H9 (cell line): Measurements from ENCODE around the gene TYW5. TPM values are rescaled to one million over a fixed set of nuclear protein-coding genes. Genes with fewer than 3 reads are reported as not detected.

Experiments
- DNase-seq: peaks from one replicate; pipeline ENCODE4 v3.0.0-alpha.2; 2017
- H2AFZ ChIP-seq: one replicate; pipeline ENCODE4 v1.6.1; 2013; ENCODE audit warnings: mild to moderate bottlenecking, low read length, control low read depth, moderate library complexity
- H2AK5ac ChIP-seq: 2 replicates; pipeline ENCODE4 v1.6.1; 2013; ENCODE audit warnings: low read length, control low read depth, mixed read lengths; ENCODE audit not compliant: insufficient read length
- H2BK120ac ChIP-seq: one replicate; pipeline ENCODE4 v1.6.1; 2013; ENCODE audit warnings: low read depth, mild to moderate bottlenecking, low read length, control low read depth, inconsistent platforms; ENCODE audit not compliant: poor library complexity, severe bottlenecking
- H2BK12ac ChIP-seq: 2 replicates; pipeline ENCODE4 v1.6.1; 2013; ENCODE audit warnings: low read length, control low read depth, mixed read lengths, low read depth; ENCODE audit not compliant: insufficient read length
- H2BK15ac ChIP-seq: 2 replicates; pipeline ENCODE4 v1.6.1; 2013; ENCODE audit warnings: low read depth, low read length, control low read depth
- H2BK20ac ChIP-seq: one replicate; pipeline ENCODE4 v1.6.1; 2013; ENCODE audit warnings: low read depth, mild to moderate bottlenecking, low read length, control low read depth, inconsistent platforms; ENCODE audit not compliant: poor library complexity, severe bottlenecking
- H2BK5ac ChIP-seq: 2 replicates; pipeline ENCODE4 v1.6.1; 2013; ENCODE audit warnings: low read length, control low read depth, mixed read lengths; ENCODE audit not compliant: insufficient read length
- H3K14ac ChIP-seq: 2 replicates; pipeline ENCODE4 v1.6.1; 2013; ENCODE audit warnings: low read length, control low read depth; ENCODE audit not compliant: insufficient read depth
- H3K18ac ChIP-seq: 2 replicates; pipeline ENCODE4 v1.6.1; 2013; ENCODE audit warnings: low read depth, mild to moderate bottlenecking, mixed read lengths, low read length, control low read depth; ENCODE audit not compliant: insufficient read length
- H3K23ac ChIP-seq: 2 replicates; pipeline ENCODE4 v1.6.1; 2013; ENCODE audit warnings: low read length, control low read depth, mixed read lengths, low read depth; ENCODE audit not compliant: insufficient read length
- H3K23me2 ChIP-seq: 2 replicates; pipeline ENCODE4 v1.6.1; 2013; ENCODE audit warnings: low read depth, mild to moderate bottlenecking, mixed read lengths, low read length, control low read depth; ENCODE audit not compliant: insufficient read length, poor library complexity, severe bottlenecking
- H3K27ac ChIP-seq: 2 replicates; pipeline ENCODE4 v1.5.1; 2013; ENCODE audit warnings: low read length, control low read depth, mixed read lengths, low read depth; ENCODE audit not compliant: insufficient read length
- H3K27me3 ChIP-seq: 2 replicates; pipeline ENCODE4 v1.6.1; 2013; ENCODE audit warnings: low read length, control low read depth, inconsistent platforms; ENCODE audit not compliant: insufficient read depth
- H3K4ac ChIP-seq: 2 replicates; pipeline ENCODE4 v1.6.1; 2013; ENCODE audit warnings: low read depth, mild to moderate bottlenecking, control low read depth, inconsistent platforms, low read length, moderate library complexity
- H3K4me1 ChIP-seq: 2 replicates; pipeline ENCODE4 v1.6.1; 2013; ENCODE audit warnings: low read length, control low read depth, inconsistent platforms; ENCODE audit not compliant: insufficient read depth
- H3K4me2 ChIP-seq: 2 replicates; pipeline ENCODE4 v1.6.1; 2013; ENCODE audit warnings: low read length, control low read depth, mixed read lengths; ENCODE audit not compliant: insufficient read length, insufficient read depth
- H3K56ac ChIP-seq: 2 replicates; pipeline ENCODE4 v1.6.1; 2013; ENCODE audit warnings: low read depth, mild to moderate bottlenecking, mixed read lengths, low read length, control low read depth; ENCODE audit not compliant: insufficient read length
- H3K79me1 ChIP-seq: 2 replicates; pipeline ENCODE4 v1.6.1; 2013; ENCODE audit warnings: low read depth, mild to moderate bottlenecking, moderate library complexity, low read length, control low read depth, inconsistent platforms; ENCODE audit not compliant: insufficient read depth, poor library complexity, severe bottlenecking
- H3K79me2 ChIP-seq: 2 replicates; pipeline ENCODE4 v1.6.1; 2013; ENCODE audit warnings: low read length, control low read depth, inconsistent platforms; ENCODE audit not compliant: insufficient read depth
- H3K9ac ChIP-seq: 2 replicates; pipeline ENCODE4 v1.6.1; 2013; ENCODE audit warnings: low read length, control low read depth, mixed read lengths; ENCODE audit not compliant: insufficient read length; ENCODE audit errors: extremely low read depth
- H3K9me3 ChIP-seq: one replicate; pipeline ENCODE4 v1.6.1; 2013; ENCODE audit warnings: low read depth, low read length, inconsistent platforms; ENCODE audit not compliant: control insufficient read depth
- H3T11ph ChIP-seq: one replicate; pipeline ENCODE4 v1.6.1; 2013; ENCODE audit warnings: mild to moderate bottlenecking, low read length, control low read depth, inconsistent platforms
- H4K20me1 ChIP-seq: one replicate; pipeline ENCODE4 v1.6.1; 2013; ENCODE audit not compliant: control insufficient read depth, insufficient read length, insufficient read depth
- H4K5ac ChIP-seq: 2 replicates; pipeline ENCODE4 v1.6.1; 2013; ENCODE audit warnings: low read depth, mild to moderate bottlenecking, mixed read lengths, low read length, control low read depth; ENCODE audit not compliant: insufficient read length
- H4K8ac ChIP-seq: replicated peaks from 2 replicates; pipeline ENCODE4 v1.6.1; 2013; ENCODE audit warnings: low read length, control low read depth, mixed read lengths, low read depth; ENCODE audit not compliant: insufficient read length
- H4K91ac ChIP-seq: 2 replicates; pipeline ENCODE4 v1.6.1; 2013; ENCODE audit warnings: low read depth, mild to moderate bottlenecking, moderate library complexity, mixed read lengths, low read length, control low read depth; ENCODE audit not compliant: insufficient read length
- H3K27ac Mint-ChIP-seq, 3 experiments: 2 replicates in 2 of 3; 3 replicates in 1 of 3; pipeline ENCODE4 v1.8.0; 2020 to 2021; ENCODE audit warnings: mixed read lengths in 3 of 3, mild to moderate bottlenecking in 1 of 3, moderate library complexity in 1 of 3
- H3K27me3 Mint-ChIP-seq: 2 replicates; pipeline ENCODE4 v1.8.0; 2021; ENCODE audit warnings: low read depth, mild to moderate bottlenecking, moderate library complexity, mixed read lengths
- H3K36me3 Mint-ChIP-seq, 3 experiments: 2 replicates in 2 of 3; 3 replicates in 1 of 3; pipeline ENCODE4 v1.8.0; 2020 to 2021; ENCODE audit warnings: low read depth in 3 of 3, mixed read lengths in 3 of 3; ENCODE audit not compliant: insufficient read depth in 1 of 3
- H3K4me1 Mint-ChIP-seq, 2 experiments: 2 replicates each; pipeline ENCODE4 v1.8.0; 2020; ENCODE audit warnings: mixed read lengths in 2 of 2
- H3K4me3 Mint-ChIP-seq, 2 experiments: 2 replicates in 1 of 2; 3 replicates in 1 of 2; pipeline ENCODE4 v1.8.0; 2020 to 2021; ENCODE audit warnings: mild to moderate bottlenecking in 2 of 2, mixed read lengths in 2 of 2, moderate library complexity in 1 of 2
- H3K9me3 Mint-ChIP-seq, 2 experiments: 2 replicates in 1 of 2; 3 replicates in 1 of 2; pipeline ENCODE4 v1.8.0; 2020; ENCODE audit warnings: mild to moderate bottlenecking in 2 of 2, mixed read lengths in 2 of 2, moderate library complexity in 1 of 2
- WGBS: extraction: QIAGEN DNeasy Blood & Tissue Kit; methylation state at CpG from one replicate; pipeline ENCODE4 v1.1.7; 2013; ENCODE audit warnings: missing lambda C conversion rate, low lambda C conversion rate, mixed read lengths; ENCODE audit not compliant: insufficient read length; ENCODE audit errors: extremely low coverage; 5-methylcytosine and 5-hydroxymethylcytosine counted together
- total RNA-seq: library from RNA; stranded (reverse); gene quantifications from 2 replicates; pipeline ENCODE4 v1.2.1, GENCODE V29; 2021
- TF ChIP-seq, protein P1 (sequence below): fragments of 200-600 bp; sonication (generic); conservative IDR thresholded peaks from 3 replicates; pipeline ENCODE4 v1.8.0; 2021; ENCODE audit warnings: antibody characterized with exemption, mild to moderate bottlenecking

The TYW5 gene
- total RNA-seq, 1 experiment from 2014 or later: 17.7 TPM

DNA sequence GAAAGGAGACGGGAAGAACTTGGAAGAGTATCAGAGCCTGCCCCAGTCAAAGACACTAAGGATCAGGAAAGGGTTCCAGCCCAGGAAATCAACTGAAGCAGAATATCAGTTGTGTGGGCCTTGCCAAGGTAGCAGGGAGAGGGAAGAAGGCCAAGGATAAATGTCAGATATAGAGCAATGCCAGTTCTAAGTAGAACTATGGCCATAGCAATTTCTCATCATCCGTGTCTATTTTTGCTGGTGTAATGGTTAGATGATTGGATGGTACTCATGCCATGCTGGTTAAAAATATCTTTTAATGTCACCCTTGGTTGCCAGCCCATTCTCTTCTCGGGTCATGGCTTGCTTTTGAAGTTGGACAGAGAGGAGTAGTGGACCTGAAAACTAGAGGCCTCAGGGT is 42.0 kb upstream of the TYW5 start:
- no peak overlapping the region for H3K27ac ChIP-seq
- no peaks in the 10 kb centered on the region; the same call in 1 of the 2 replicates for H3K27me3 Mint-ChIP-seq

More for the DNA sequence above, 42.0 kb upstream of the TYW5 start:
- no peak overlapping the region for H3K14ac ChIP-seq
- no peak overlapping the region for H3K4me2 ChIP-seq
- H3K18ac ChIP-seq: no peak overlapping the region
- no peak overlapping the region for H2BK15ac ChIP-seq
- no peak overlapping the region for H4K91ac ChIP-seq
- H3K9me3 Mint-ChIP-seq: 0 out of 5 replicates have a peak, but pooled peaks cover 0 to 1% of the 10 kb centered on the region in 2 experiments
- H3K56ac ChIP-seq: no peak overlapping the region
- H2AFZ ChIP-seq: no peak overlapping the region
- H2BK5ac ChIP-seq: no peak overlapping the region
- H3K79me2 ChIP-seq: no peaks in the 10 kb centered on the region
- H2BK120ac ChIP-seq: no peak overlapping the region
- H3K4me1 Mint-ChIP-seq: no peaks in the 10 kb centered on the region
- no CpG with 5 or more reads among the region's 3 CpGs for WGBS
- H3K36me3 Mint-ChIP-seq: no peaks in the 10 kb centered on the region
- H2BK12ac ChIP-seq: no peak overlapping the region
- H3K79me1 ChIP-seq: no peaks in the 10 kb centered on the region
- H4K8ac ChIP-seq: no peak overlapping the region
- H4K5ac ChIP-seq: no peak overlapping the region
- no peak overlapping the region for H2AK5ac ChIP-seq
- H3K9me3 ChIP-seq: no peaks in the 10 kb centered on the region
- no peak overlapping the region for H3K4me3 Mint-ChIP-seq
- H3T11ph ChIP-seq: no peak overlapping the region
- no peak overlapping the region for H3K23ac ChIP-seq
- H4K20me1 ChIP-seq: no peaks in the 10 kb centered on the region
- TF ChIP-seq, protein P1, sequence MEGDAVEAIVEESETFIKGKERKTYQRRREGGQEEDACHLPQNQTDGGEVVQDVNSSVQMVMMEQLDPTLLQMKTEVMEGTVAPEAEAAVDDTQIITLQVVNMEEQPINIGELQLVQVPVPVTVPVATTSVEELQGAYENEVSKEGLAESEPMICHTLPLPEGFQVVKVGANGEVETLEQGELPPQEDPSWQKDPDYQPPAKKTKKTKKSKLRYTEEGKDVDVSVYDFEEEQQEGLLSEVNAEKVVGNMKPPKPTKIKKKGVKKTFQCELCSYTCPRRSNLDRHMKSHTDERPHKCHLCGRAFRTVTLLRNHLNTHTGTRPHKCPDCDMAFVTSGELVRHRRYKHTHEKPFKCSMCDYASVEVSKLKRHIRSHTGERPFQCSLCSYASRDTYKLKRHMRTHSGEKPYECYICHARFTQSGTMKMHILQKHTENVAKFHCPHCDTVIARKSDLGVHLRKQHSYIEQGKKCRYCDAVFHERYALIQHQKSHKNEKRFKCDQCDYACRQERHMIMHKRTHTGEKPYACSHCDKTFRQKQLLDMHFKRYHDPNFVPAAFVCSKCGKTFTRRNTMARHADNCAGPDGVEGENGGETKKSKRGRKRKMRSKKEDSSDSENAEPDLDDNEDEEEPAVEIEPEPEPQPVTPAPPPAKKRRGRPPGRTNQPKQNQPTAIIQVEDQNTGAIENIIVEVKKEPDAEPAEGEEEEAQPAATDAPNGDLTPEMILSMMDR: no peak
- no peak for DNase-seq
- no peak overlapping the region for H3K4ac ChIP-seq
- H3K4me1 ChIP-seq: no peaks in the 10 kb centered on the region
- H3K9ac ChIP-seq: no peak overlapping the region
- no peaks in the 10 kb centered on the region for H3K27me3 ChIP-seq
- H3K27ac Mint-ChIP-seq: no peak overlapping the region
- H3K23me2 ChIP-seq: no peaks in the 10 kb centered on the region
- no peak overlapping the region for H2BK20ac ChIP-seq
